ENCODE results near the gene SLTM.

Gene SLTM

GRCh38 chr15:58933281-58934113 is at the start of gene SLTM (continued):
- no peak for TF ChIP-seq BCL11B (tag by site-specific recombination; IDR thresholded peaks at IDR 0.05; ENCODE audit: low read depth)
- no peak for TF ChIP-seq PRDM4 (tag by site-specific recombination; IDR thresholded peaks at IDR 0.05)
- TF ChIP-seq HOXD13 (CRISPR knock-in tag; IDR thresholded peaks at IDR 0.05; ENCODE audit: borderline replicate concordance): no peak
- TF ChIP-seq, protein P1, sequence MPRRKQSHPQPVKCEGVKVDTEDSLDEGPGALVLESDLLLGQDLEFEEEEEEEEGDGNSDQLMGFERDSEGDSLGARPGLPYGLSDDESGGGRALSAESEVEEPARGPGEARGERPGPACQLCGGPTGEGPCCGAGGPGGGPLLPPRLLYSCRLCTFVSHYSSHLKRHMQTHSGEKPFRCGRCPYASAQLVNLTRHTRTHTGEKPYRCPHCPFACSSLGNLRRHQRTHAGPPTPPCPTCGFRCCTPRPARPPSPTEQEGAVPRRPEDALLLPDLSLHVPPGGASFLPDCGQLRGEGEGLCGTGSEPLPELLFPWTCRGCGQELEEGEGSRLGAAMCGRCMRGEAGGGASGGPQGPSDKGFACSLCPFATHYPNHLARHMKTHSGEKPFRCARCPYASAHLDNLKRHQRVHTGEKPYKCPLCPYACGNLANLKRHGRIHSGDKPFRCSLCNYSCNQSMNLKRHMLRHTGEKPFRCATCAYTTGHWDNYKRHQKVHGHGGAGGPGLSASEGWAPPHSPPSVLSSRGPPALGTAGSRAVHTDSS (tag by site-specific recombination; IDR thresholded peaks at IDR 0.05): no peak
- TF ChIP-seq, protein P2, sequence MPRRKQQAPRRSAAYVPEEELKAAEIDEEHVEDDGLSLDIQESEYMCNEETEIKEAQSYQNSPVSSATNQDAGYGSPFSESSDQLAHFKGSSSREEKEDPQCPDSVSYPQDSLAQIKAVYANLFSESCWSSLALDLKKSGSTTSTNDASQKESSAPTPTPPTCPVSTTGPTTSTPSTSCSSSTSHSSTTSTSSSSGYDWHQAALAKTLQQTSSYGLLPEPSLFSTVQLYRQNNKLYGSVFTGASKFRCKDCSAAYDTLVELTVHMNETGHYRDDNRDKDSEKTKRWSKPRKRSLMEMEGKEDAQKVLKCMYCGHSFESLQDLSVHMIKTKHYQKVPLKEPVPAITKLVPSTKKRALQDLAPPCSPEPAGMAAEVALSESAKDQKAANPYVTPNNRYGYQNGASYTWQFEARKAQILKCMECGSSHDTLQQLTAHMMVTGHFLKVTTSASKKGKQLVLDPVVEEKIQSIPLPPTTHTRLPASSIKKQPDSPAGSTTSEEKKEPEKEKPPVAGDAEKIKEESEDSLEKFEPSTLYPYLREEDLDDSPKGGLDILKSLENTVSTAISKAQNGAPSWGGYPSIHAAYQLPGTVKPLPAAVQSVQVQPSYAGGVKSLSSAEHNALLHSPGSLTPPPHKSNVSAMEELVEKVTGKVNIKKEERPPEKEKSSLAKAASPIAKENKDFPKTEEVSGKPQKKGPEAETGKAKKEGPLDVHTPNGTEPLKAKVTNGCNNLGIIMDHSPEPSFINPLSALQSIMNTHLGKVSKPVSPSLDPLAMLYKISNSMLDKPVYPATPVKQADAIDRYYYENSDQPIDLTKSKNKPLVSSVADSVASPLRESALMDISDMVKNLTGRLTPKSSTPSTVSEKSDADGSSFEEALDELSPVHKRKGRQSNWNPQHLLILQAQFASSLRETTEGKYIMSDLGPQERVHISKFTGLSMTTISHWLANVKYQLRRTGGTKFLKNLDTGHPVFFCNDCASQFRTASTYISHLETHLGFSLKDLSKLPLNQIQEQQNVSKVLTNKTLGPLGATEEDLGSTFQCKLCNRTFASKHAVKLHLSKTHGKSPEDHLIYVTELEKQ (tag by site-specific recombination; IDR thresholded peaks at IDR 0.05; ENCODE audit: borderline replicate concordance): no peak
- TF ChIP-seq TCF7L2 (IDR thresholded peaks at IDR 0.05; ENCODE audit: borderline replicate concordance, low read depth, low read length): no peak
- no peak for TF ChIP-seq RBAK (tag by site-specific recombination; IDR thresholded peaks at IDR 0.05)
- peak; percentile 37; the same call in 1 of the 2 replicates for TF ChIP-seq ZNF600 (tag by site-specific recombination; IDR thresholded peaks at IDR 0.05)
- TF ChIP-seq ZNF623 (tag by site-specific recombination; IDR thresholded peaks at IDR 0.05): no peak
- TF ChIP-seq ZNF701 (tag by site-specific recombination; IDR thresholded peaks at IDR 0.05): no peak
- TF ChIP-seq ZNF16 (tag by site-specific recombination; IDR thresholded peaks at IDR 0.05; ENCODE audit: low read depth): no peak
- TF ChIP-seq ZFP69B (tag by site-specific recombination; IDR thresholded peaks at IDR 0.05): no peak; the same call in 1 of the 2 replicates
- no peak for TF ChIP-seq SALL2 (tag by site-specific recombination; IDR thresholded peaks at IDR 0.05; ENCODE audit: borderline replicate concordance)
- no peak for TF ChIP-seq INSM2 (tag by site-specific recombination; IDR thresholded peaks at IDR 0.05)
- TF ChIP-seq ZNF792 (tag by site-specific recombination; IDR thresholded peaks at IDR 0.05): no peak
- TF ChIP-seq, protein P3, sequence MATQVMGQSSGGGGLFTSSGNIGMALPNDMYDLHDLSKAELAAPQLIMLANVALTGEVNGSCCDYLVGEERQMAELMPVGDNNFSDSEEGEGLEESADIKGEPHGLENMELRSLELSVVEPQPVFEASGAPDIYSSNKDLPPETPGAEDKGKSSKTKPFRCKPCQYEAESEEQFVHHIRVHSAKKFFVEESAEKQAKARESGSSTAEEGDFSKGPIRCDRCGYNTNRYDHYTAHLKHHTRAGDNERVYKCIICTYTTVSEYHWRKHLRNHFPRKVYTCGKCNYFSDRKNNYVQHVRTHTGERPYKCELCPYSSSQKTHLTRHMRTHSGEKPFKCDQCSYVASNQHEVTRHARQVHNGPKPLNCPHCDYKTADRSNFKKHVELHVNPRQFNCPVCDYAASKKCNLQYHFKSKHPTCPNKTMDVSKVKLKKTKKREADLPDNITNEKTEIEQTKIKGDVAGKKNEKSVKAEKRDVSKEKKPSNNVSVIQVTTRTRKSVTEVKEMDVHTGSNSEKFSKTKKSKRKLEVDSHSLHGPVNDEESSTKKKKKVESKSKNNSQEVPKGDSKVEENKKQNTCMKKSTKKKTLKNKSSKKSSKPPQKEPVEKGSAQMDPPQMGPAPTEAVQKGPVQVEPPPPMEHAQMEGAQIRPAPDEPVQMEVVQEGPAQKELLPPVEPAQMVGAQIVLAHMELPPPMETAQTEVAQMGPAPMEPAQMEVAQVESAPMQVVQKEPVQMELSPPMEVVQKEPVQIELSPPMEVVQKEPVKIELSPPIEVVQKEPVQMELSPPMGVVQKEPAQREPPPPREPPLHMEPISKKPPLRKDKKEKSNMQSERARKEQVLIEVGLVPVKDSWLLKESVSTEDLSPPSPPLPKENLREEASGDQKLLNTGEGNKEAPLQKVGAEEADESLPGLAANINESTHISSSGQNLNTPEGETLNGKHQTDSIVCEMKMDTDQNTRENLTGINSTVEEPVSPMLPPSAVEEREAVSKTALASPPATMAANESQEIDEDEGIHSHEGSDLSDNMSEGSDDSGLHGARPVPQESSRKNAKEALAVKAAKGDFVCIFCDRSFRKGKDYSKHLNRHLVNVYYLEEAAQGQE (tag by site-specific recombination; IDR thresholded peaks at IDR 0.05): no peak
- no peak for TF ChIP-seq ZNF677 (tag by site-specific recombination; IDR thresholded peaks at IDR 0.05)
- peak; percentile 79; the same call in 1 of the 2 replicates for TF ChIP-seq TRIM28 (IDR thresholded peaks at IDR 0.05; ENCODE audit: borderline replicate concordance, low read length)
- TF ChIP-seq, protein P4, sequence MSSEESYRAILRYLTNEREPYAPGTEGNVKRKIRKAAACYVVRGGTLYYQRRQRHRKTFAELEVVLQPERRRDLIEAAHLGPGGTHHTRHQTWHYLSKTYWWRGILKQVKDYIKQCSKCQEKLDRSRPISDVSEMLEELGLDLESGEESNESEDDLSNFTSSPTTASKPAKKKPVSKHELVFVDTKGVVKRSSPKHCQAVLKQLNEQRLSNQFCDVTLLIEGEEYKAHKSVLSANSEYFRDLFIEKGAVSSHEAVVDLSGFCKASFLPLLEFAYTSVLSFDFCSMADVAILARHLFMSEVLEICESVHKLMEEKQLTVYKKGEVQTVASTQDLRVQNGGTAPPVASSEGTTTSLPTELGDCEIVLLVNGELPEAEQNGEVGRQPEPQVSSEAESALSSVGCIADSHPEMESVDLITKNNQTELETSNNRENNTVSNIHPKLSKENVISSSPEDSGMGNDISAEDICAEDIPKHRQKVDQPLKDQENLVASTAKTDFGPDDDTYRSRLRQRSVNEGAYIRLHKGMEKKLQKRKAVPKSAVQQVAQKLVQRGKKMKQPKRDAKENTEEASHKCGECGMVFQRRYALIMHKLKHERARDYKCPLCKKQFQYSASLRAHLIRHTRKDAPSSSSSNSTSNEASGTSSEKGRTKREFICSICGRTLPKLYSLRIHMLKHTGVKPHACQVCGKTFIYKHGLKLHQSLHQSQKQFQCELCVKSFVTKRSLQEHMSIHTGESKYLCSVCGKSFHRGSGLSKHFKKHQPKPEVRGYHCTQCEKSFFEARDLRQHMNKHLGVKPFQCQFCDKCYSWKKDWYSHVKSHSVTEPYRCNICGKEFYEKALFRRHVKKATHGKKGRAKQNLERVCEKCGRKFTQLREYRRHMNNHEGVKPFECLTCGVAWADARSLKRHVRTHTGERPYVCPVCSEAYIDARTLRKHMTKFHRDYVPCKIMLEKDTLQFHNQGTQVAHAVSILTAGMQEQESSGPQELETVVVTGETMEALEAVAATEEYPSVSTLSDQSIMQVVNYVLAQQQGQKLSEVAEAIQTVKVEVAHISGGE (tag by site-specific recombination; conservative IDR thresholded peaks at IDR 0.05; ENCODE audit: low read depth): peak; percentile 91
- TF ChIP-seq ZNF23 (tag by site-specific recombination; IDR thresholded peaks at IDR 0.05; ENCODE audit: borderline replicate concordance): no peak

Measured in HEK293 (cell line).